GM12801 (cell line): Measurements from ENCODE around the gene TTC27.

Experiments
- TF ChIP-seq, protein P1 (sequence below): IDR thresholded peaks from one replicate; pipeline ENCODE4 v1.5.1; 2011; ENCODE audit warnings: control low read depth; ENCODE audit not compliant: insufficient read length; ENCODE audit errors: extremely low read depth

TTC27 gene

DNA sequence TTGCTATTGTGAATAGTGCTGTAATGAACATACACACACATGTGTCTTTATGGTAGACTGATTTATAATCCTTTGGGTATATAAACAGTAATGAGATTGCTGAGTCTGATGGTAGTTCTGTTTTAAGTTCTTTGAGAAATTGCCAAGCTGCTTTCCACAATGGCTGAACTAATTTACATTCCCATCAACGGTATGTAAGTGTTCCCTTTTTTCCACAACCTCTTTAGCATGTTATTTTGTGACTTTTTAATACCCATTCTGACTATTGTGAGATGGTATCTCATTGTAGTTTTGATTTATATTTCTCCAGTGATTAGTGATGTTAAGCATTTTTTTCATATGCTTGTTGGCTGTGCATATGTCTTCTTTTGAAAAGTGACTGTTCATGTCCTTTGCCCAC, 86.7 kb downstream of the TTC27 start:
- TF ChIP-seq, protein P1, sequence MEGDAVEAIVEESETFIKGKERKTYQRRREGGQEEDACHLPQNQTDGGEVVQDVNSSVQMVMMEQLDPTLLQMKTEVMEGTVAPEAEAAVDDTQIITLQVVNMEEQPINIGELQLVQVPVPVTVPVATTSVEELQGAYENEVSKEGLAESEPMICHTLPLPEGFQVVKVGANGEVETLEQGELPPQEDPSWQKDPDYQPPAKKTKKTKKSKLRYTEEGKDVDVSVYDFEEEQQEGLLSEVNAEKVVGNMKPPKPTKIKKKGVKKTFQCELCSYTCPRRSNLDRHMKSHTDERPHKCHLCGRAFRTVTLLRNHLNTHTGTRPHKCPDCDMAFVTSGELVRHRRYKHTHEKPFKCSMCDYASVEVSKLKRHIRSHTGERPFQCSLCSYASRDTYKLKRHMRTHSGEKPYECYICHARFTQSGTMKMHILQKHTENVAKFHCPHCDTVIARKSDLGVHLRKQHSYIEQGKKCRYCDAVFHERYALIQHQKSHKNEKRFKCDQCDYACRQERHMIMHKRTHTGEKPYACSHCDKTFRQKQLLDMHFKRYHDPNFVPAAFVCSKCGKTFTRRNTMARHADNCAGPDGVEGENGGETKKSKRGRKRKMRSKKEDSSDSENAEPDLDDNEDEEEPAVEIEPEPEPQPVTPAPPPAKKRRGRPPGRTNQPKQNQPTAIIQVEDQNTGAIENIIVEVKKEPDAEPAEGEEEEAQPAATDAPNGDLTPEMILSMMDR, result no peak

DNA sequence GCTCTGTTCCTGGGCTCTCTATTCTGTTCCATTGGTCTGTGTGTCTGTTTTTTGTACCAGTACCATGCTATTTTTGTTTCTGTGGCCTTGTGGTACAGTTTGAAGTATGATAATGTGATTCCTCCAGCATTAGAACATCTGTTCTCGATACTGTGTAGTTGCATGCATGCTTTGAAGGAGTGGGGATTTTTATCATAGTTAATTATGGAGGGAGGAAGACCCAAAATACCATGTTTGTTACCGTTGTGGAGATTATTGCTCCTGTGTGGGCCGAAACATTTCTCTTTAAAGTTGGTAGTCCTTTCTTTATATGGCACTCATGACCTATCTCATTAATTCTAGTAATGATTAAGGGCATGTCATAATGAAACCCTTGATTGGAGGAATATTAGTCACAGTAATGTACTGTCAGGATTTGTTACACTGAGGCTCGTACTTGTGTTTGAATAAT, 87.6 kb downstream of the TTC27 start:
- TF ChIP-seq, protein P1, result no peak

DNA sequence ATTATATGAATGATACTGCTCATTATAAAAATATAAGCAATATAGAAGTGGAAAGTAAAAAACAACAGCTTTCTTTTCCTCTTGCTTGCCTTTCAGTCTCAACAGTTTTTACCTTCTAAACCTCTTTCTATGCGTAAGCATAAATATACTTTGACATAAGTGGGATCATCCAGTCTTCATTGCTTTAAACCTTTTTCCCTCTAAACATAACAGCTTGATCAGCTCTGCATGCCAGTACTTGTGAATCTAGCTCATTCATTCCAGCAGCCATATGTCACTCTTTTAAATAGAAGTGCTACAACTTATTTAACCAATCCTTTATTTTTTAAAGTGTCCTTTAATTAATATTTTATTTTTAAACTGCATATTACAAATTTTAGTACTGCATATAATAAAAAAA, 88.1 kb downstream of the TTC27 start:
- TF ChIP-seq, protein P1, result no peak

DNA sequence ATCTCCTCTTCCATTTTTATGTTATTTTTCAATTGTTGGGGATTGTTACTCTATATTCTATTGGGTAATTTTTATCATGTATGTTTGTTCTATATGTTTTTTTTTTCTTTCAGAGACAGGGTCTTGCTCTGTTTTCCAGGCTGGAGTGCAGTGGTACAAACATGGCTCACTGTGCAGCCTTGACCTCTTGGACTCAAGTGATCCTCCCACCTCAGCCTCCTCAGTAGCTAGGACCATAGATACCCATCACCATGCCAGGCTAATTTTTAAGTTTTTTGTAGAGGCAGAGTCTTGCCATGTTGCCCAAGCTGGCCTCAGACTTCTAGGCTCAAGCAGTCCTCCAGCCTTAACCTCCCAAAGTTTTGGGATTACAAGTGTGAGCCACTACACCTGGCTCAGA, 88.7 kb downstream of the TTC27 start:
- TF ChIP-seq, protein P1, result no peak

DNA sequence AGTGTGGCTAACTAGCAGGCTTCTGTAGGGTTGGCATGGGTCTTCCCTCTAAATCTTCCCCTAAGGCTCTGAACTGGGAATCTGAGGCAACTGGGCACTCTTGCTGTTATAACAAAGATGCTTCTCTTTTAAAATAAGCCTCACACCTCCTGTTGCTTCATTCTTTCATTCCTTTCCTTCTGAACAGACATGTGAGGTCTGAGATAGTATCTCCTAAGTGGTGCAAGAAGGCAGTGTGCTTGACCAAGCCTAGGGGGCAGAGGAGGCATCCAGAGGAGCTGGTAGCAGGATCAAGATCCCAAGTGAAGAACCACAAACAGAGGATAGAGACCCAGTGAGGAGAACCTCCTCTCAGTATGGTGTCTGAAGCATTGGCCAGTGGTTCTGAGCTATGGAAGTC, 90.9 kb downstream of the TTC27 start:
- TF ChIP-seq, protein P1, result no peak

DNA sequence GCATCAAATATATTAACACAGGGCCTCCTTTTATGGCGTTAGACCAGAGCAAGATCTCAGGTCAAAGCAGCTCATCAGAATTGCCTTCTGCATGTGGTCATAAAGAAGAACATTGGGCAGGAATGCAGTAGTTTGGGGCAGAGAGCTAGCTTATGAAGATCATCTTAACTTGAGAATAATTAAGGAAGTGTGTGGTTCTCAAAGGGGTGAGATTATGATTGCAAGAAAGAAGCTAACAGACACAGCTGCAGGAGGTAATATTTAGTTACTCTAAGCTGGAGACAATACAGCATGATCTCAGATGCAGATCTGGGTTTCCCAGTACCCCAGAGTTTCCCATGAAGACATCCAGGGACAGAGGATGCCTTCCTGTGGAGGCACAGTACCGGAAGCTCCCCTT, 91.6 kb downstream of the TTC27 start:
- TF ChIP-seq, protein P1, result no peak

DNA sequence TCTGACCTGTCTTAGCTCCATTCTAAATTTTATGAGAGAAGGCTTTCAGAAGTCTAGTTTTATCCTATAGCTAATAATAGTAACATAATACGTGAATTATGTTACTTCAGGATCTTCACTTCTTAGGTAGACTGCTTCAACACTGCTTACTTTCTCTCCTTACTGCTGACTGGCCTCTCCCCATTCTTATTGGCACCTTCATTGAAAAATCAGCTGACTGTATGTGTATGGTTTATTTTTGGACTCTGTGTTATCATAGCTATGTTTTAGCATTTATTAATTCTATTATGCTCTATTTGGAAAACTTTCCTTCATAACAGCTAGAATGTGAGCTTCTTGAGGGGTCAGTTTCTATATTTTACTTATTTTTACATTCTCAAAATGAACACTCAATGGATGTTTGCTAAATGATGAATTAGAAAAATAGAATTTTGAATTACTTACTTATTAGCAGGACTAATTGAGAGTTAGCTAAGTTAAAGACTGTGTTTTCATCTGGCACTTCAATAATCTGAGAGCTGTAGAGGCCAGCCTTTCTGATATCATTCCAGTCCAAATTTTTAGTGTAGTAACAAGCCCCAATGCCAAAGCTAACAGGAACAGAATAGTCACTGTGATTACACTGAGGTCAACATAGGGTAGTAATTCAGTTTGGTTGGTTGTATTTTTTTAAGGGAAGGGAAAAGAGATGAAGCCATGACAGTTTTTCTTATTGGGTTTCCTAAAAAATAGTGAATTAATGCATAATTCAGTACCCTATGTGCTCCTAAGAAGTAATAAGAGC, 92.3 kb downstream of the TTC27 start:
- TF ChIP-seq, protein P1, result no peak

DNA sequence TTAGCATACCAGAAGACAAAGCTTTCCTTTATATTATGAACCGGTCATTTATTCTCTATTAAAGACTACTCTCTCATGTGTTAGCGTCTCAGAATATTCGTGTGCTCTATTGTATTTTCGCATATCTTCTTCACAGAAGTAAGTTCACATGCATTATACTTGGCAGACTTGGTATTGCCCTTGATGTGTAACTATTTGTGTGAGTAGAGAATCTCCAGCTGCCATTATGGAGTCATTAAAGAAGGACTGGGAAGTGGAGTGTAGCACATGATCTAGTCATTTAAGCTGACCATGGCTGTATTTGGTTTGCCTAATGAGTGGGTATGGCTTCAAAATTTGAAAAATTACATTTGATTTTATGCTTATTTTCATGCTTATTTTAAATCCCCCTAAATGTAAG, 92.9 kb downstream of the TTC27 start:
- TF ChIP-seq, protein P1, result no peak
